HL-60 (cell line): ENCODE results near the gene MALSU1.

Experiments
- DNase-seq, 2 experiments: peaks; one replicate each; pipeline ENCODE4 v3.0.0-alpha.2; 2010 to 2020; ENCODE audit warnings: low read depth in 1 of 2, low spot score in 1 of 2
- H3K27ac ChIP-seq: fragments of 250-450 bp; sonication (Bioruptor Pico); replicated peaks from 2 replicates; pipeline ENCODE4 v1.5.1; 2020; ENCODE audit warnings: mild to moderate bottlenecking, moderate library complexity
- H3K27me3 ChIP-seq: fragments of 250-450 bp; sonication (Bioruptor Pico); 2 replicates; pipeline ENCODE4 v1.5.1; 2021; ENCODE audit warnings: mild to moderate bottlenecking, moderate library complexity; ENCODE audit not compliant: insufficient read depth, poor library complexity, severe bottlenecking
- H3K4me3 ChIP-seq: replicated peaks from 2 replicates; pipeline ENCODE4 v1.5.1; 2011; ENCODE audit warnings: mild to moderate bottlenecking, control low read depth, low read length; ENCODE audit not compliant: insufficient read depth
- GABPA ChIP-seq: IDR thresholded peaks from 2 replicates; pipeline ENCODE4 v1.6.1; 2012; ENCODE audit warnings: low read depth
- POLR2AphosphoS5 ChIP-seq: IDR thresholded peaks from 2 replicates; pipeline ENCODE4 v1.6.1; 2012; ENCODE audit warnings: low read depth
- REST ChIP-seq: IDR thresholded peaks from 2 replicates; pipeline ENCODE4 v1.6.1; 2012; ENCODE audit warnings: low read depth; ENCODE audit not compliant: insufficient replicate concordance
- SPI1 ChIP-seq: IDR thresholded peaks from 2 replicates; pipeline ENCODE4 v1.6.1; 2012; ENCODE audit warnings: low read depth, mild to moderate bottlenecking, borderline replicate concordance
- TF ChIP-seq, protein P1 (sequence below): IDR thresholded peaks from one replicate; pipeline ENCODE4 v1.5.1; 2011; ENCODE audit warnings: low read length, control low read depth, inconsistent platforms; ENCODE audit not compliant: insufficient read depth

MALSU1 gene

DNA sequence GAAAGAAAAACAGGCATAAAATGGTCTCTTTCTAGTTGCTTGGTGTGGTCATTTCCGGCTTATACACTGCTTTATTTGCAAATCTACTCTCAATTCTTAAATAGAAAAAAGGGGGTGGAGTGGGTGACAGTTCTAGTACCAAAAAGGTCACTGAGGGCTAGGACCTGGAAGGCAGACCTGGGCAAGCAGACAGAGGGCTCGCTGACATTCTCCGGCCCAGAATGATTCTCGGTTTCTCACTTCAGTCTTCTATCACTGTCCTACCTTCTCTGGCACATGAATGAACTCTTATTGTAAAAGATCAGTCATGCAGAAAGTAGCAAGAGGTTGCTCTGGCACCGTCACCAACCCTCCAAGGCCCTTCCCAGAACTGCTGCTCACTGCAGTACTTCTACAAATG is 54.0 kb downstream of the MALSU1 start:
- no peak for TF ChIP-seq POLR2AphosphoS5
- TF ChIP-seq REST, result no peak
- TF ChIP-seq, protein P1, sequence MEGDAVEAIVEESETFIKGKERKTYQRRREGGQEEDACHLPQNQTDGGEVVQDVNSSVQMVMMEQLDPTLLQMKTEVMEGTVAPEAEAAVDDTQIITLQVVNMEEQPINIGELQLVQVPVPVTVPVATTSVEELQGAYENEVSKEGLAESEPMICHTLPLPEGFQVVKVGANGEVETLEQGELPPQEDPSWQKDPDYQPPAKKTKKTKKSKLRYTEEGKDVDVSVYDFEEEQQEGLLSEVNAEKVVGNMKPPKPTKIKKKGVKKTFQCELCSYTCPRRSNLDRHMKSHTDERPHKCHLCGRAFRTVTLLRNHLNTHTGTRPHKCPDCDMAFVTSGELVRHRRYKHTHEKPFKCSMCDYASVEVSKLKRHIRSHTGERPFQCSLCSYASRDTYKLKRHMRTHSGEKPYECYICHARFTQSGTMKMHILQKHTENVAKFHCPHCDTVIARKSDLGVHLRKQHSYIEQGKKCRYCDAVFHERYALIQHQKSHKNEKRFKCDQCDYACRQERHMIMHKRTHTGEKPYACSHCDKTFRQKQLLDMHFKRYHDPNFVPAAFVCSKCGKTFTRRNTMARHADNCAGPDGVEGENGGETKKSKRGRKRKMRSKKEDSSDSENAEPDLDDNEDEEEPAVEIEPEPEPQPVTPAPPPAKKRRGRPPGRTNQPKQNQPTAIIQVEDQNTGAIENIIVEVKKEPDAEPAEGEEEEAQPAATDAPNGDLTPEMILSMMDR, result no peak
- no peak for TF ChIP-seq SPI1
- no peak for TF ChIP-seq GABPA
- Histone ChIP-seq H3K27ac (no peak overlapping the region), H3K27me3 (no peaks in the 10 kb centered on the region), H3K4me3 (no peak overlapping the region)
- DNase-seq, result no peak

- Histone ChIP-seq H3K4me3 (no peak overlapping the region), H3K27ac (no peak overlapping the region), H3K27me3 (no peaks in the 10 kb centered on the region)
- DNase-seq, result no peak
- TF ChIP-seq POLR2AphosphoS5 (no peak), GABPA (no peak), REST (no peak), SPI1 (no peak)
- TF ChIP-seq, protein P1, result no peak
Measured at GRCh38 chr7:23356168-23356567, 57.0 kb downstream of the MALSU1 start.

DNA sequence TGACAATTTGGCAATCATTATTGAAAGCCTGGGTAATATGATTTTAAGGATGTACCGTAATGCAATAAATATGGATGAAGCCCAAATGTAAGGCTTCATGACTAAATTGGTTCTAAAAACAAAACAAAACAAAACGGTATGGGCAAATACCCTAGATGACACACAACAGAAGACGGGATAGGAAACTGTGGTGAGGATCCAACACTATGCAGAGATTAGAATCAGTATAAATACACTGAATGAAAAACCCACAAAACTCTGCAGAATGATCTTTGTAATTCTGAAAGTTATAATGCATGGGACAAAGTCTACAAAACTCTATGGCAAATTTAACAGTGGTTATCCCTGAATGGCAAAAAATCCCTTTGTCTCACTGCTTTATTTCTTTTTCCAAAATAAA is 57.6 kb downstream of the MALSU1 start:
- TF ChIP-seq SPI1 (no peak), REST (no peak), POLR2AphosphoS5 (no peak), GABPA (no peak)
- TF ChIP-seq, protein P1, result no peak
- H3K27me3 ChIP-seq, result no peaks in the 10 kb centered on the region
- H3K4me3 ChIP-seq, result no peak overlapping the region
- no peak for DNase-seq
- no peak overlapping the region for H3K27ac ChIP-seq
